NAMALWA (cell line): Measurements from ENCODE around the gene RNF215.

Experiments
- DNase-seq: peaks from one replicate; pipeline ENCODE4 v3.0.0-alpha.2; 2015; ENCODE audit warnings: low spot score

Gene RNF215

GRCh38 chr22:30332994-30333706 lies 54.1 kb downstream of the RNF215 start:
- DNase-seq, result no peak

- no peak for DNase-seq
Observed at GRCh38 chr22:30332551-30332950, 54.7 kb downstream of the RNF215 start.
